Glutamatergic neuron (in vitro differentiated cells): ENCODE measurements around the gene ANO6. TPM values are rescaled to one million over a fixed set of nuclear protein-coding genes. Genes with fewer than 3 reads are reported as not detected.

Experiments used
- DNase-seq: peaks from one replicate; pipeline ENCODE4 v3.0.0; 2022
- H3K27ac Mint-ChIP-seq: one replicate; pipeline ENCODE4 v1.8.0; 2020; ENCODE audit warnings: mild to moderate bottlenecking, mixed read lengths, inconsistent platforms; ENCODE audit not compliant: unreplicated experiment
- H3K27me3 Mint-ChIP-seq: one replicate; pipeline ENCODE4 v1.8.0; 2020; ENCODE audit warnings: mild to moderate bottlenecking, moderate library complexity, mixed read lengths, inconsistent platforms; ENCODE audit not compliant: unreplicated experiment
- H3K36me3 Mint-ChIP-seq: one replicate; pipeline ENCODE4 v1.8.0; 2020; ENCODE audit warnings: mild to moderate bottlenecking, mixed read lengths, inconsistent platforms; ENCODE audit not compliant: unreplicated experiment
- H3K4me1 Mint-ChIP-seq: one replicate; pipeline ENCODE4 v1.8.0; 2020; ENCODE audit warnings: mild to moderate bottlenecking, low read depth, mixed read lengths, inconsistent platforms; ENCODE audit not compliant: unreplicated experiment
- H3K4me3 Mint-ChIP-seq: one replicate; pipeline ENCODE4 v1.8.0; 2020; ENCODE audit warnings: mild to moderate bottlenecking, mixed read lengths, inconsistent platforms; ENCODE audit not compliant: unreplicated experiment
- H3K9me3 Mint-ChIP-seq: one replicate; pipeline ENCODE4 v1.8.0; 2020; ENCODE audit warnings: mild to moderate bottlenecking, moderate library complexity, mixed read lengths, inconsistent platforms; ENCODE audit not compliant: unreplicated experiment
- total RNA-seq: library from RNA; stranded (reverse); fragmentation: NEBNext Ultra II Directional; extraction: Animal tissue kit (Norgen Biotek cat#: 25700); gene quantifications from one replicate; pipeline ENCODE4 v1.2.1, GENCODE V29; 2021; ENCODE audit not compliant: unreplicated experiment
- TF ChIP-seq, protein P1 (sequence below): fragments of 200-600 bp; sonication (generic); IDR thresholded peaks from one replicate; pipeline ENCODE4 v1.5.0; 2021; ENCODE audit not compliant: partially characterized antibody, unreplicated experiment

The ANO6 gene
- total RNA-seq, 1 donor from 2014 or later = 35.9 TPM

DNA sequence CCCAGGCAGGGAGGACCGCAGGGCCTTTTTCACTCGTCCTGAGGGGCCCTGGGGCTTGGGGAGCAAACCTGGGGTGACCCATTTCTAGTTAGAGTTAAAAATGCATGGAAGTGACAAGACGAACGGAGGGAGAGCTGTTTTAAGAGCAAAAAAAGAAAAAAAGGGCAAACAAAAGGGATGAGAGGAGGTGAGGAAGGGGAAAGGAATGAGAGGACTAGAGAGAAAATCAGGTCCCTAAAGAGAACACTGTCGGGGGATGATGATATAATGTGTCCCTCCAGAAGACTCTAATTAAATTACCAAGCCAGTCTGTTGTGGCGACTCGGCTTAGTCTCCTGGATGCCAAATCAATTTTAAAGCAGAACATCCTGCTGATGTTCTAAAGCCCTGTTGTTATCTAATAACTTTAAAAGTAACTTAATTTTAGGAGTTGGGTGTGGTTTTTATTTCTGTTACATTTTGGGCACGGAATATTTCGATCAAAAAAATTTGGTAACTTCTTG lies 1.1 kb downstream of the ANO6 start:
- Mint-ChIP-seq H3K27ac (peak overlapping the region; percentile 92), H3K27me3 (peaks cover 12% of the 10 kb centered on the region), H3K4me1 (peaks cover 13% of the 10 kb centered on the region), H3K4me3 (peak overlapping the region; percentile 96), H3K9me3 (peaks cover 8% of the 10 kb centered on the region), H3K36me3 (no peaks in the 10 kb centered on the region)
- DNase-seq = no peak
- TF ChIP-seq, protein P1, sequence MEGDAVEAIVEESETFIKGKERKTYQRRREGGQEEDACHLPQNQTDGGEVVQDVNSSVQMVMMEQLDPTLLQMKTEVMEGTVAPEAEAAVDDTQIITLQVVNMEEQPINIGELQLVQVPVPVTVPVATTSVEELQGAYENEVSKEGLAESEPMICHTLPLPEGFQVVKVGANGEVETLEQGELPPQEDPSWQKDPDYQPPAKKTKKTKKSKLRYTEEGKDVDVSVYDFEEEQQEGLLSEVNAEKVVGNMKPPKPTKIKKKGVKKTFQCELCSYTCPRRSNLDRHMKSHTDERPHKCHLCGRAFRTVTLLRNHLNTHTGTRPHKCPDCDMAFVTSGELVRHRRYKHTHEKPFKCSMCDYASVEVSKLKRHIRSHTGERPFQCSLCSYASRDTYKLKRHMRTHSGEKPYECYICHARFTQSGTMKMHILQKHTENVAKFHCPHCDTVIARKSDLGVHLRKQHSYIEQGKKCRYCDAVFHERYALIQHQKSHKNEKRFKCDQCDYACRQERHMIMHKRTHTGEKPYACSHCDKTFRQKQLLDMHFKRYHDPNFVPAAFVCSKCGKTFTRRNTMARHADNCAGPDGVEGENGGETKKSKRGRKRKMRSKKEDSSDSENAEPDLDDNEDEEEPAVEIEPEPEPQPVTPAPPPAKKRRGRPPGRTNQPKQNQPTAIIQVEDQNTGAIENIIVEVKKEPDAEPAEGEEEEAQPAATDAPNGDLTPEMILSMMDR = no peak

DNA sequence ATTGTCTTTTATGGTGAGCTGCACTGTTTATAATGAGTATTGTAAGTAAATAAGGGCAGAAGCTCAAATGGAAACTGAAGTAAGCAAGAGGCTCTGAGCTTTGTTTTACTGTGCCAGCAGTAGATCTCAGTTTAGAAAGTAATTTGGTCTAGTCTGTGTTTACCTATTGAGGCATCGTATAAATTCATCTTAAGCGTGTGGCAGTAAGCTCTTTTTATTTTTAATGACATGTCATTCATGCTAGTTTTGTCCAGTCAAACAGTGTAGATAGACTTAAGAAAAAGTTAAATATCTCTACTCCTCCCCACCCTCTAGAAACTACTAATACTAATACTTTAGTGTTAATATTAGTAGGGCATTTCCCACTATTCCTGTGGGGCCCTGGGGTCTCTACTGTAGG lies 2.0 kb downstream of the ANO6 start:
- Mint-ChIP-seq H3K4me3 (peak overlapping the region; percentile 96), H3K4me1 (peaks cover 13% of the 10 kb centered on the region), H3K36me3 (no peaks in the 10 kb centered on the region), H3K27me3 (peaks cover 12% of the 10 kb centered on the region), H3K27ac (no peak overlapping the region), H3K9me3 (peaks cover 8% of the 10 kb centered on the region)
- TF ChIP-seq, protein P1 = no peak
- DNase-seq = no peak

DNA sequence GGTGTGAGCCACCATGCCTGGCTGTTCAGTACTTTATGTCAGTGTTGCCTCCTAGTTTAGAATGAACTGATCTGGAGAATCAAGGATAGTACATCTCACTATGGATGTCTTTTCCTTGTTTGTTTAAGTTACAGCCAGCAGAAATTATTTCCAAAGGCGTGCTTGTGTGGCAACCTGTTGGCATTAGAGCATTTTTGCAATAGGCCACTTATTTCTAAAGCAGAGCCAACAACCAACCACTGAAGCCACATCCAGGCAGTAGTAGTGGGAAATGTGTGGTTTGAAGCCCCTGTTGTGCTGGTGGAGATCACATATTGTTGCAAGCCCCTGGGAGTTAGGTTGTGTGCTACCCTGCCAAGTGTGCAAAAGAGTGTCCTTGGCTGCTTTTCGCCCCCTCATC lies 3.7 kb downstream of the ANO6 start:
- no peak overlapping the region for H3K4me3 Mint-ChIP-seq
- DNase-seq = no peak
- peaks cover 10% of the 10 kb centered on the region for H3K27me3 Mint-ChIP-seq
- H3K4me1 Mint-ChIP-seq = peaks cover 11% of the 10 kb centered on the region
- no peaks in the 10 kb centered on the region for H3K36me3 Mint-ChIP-seq
- no peak overlapping the region for H3K27ac Mint-ChIP-seq
- H3K9me3 Mint-ChIP-seq = peaks cover 8% of the 10 kb centered on the region
- TF ChIP-seq, protein P1 = no peak

DNA sequence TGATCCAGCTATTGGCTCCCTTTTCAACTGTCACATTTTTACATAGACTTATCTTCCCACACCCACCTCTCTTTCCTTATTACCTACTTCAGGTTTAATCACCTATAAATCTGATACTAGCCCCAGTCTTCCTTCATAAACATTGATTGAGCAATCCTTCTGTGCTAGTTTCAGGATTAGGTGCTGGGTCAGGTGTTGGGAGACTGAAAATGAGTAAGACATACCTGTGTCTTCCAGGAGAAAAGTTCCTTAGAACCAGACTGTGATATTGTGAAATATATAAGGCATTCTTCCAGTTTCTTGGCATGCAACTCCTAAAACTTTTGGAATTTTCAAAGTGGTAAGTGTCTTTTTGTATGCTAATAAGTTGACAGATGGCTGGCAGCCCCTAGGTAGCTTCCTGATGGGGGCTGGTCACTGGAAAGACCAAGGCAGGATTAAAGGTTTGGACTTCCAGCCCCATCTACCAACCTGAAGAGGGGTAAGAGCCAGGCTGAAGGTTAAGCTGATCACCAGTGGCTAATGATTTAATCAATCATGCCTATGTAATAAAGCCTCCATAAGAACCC lies 4.6 kb downstream of the ANO6 start:
- Mint-ChIP-seq H3K4me3 (no peak overlapping the region), H3K4me1 (peaks cover 11% of the 10 kb centered on the region)

DNA sequence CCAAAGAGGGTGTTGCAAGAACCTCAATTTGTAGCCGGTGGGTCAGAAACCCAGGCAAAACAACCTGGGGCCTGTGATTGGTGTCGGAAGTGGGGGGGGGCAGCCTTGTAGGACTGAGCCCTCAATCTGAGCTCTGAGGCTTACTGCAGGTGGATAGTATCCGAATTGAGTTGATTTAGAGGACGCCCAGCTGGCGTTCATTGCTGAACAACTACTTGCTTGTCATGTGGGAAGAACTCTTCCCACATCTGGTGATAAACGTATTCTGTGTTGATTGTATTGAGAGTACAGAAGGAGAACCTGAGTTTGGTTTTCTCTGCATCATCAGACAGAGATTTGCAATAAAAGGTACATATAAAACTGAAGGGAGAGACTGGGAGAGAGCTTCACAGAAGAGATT lies 5.1 kb downstream of the ANO6 start:
- H3K36me3 Mint-ChIP-seq = no peaks in the 10 kb centered on the region
- no peak overlapping the region for H3K4me3 Mint-ChIP-seq
- peaks cover 4% of the 10 kb centered on the region for H3K27me3 Mint-ChIP-seq
- peaks cover 11% of the 10 kb centered on the region for H3K4me1 Mint-ChIP-seq
- no peak overlapping the region for H3K27ac Mint-ChIP-seq
- TF ChIP-seq, protein P1 = no peak
- peaks cover 5% of the 10 kb centered on the region for H3K9me3 Mint-ChIP-seq
- DNase-seq = no peak

More for the DNA sequence above, 4.6 kb downstream of the ANO6 start:
- H3K9me3 Mint-ChIP-seq = peaks cover 8% of the 10 kb centered on the region
- H3K27ac Mint-ChIP-seq = no peak overlapping the region
- TF ChIP-seq, protein P1 = no peak
- DNase-seq = no peak
- H3K27me3 Mint-ChIP-seq = peaks cover 8% of the 10 kb centered on the region
- H3K36me3 Mint-ChIP-seq = no peaks in the 10 kb centered on the region
